ENCODE results near the gene SPRN.

DNA sequence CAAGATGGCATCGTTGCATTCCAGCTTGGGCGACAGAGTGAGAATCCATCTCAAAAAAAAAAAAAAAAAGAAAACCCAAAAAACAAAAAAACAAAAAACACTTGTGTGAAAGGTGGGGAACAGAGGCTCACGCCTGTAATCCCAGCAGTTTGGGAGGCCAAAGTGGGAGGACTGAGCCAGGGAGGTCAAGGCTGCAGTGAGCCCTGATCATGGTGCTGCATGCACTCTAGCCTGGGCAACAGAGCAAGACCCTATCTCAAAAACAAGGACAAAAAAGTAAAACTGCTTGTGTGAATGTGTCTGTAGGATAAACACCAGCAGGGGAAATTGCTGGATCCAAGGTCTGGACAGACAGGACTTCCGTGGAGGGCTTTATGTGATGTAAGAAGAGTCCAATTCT, 40.9 kb downstream of the SPRN start:
- TF ChIP-seq EZH2 (IDR thresholded peaks at IDR 0.05; ENCODE audit: borderline replicate concordance, low read length), result no peak
- TF ChIP-seq, protein P1, sequence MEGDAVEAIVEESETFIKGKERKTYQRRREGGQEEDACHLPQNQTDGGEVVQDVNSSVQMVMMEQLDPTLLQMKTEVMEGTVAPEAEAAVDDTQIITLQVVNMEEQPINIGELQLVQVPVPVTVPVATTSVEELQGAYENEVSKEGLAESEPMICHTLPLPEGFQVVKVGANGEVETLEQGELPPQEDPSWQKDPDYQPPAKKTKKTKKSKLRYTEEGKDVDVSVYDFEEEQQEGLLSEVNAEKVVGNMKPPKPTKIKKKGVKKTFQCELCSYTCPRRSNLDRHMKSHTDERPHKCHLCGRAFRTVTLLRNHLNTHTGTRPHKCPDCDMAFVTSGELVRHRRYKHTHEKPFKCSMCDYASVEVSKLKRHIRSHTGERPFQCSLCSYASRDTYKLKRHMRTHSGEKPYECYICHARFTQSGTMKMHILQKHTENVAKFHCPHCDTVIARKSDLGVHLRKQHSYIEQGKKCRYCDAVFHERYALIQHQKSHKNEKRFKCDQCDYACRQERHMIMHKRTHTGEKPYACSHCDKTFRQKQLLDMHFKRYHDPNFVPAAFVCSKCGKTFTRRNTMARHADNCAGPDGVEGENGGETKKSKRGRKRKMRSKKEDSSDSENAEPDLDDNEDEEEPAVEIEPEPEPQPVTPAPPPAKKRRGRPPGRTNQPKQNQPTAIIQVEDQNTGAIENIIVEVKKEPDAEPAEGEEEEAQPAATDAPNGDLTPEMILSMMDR (conservative IDR thresholded peaks at IDR 0.05 in 1 of 2, IDR thresholded peaks at IDR 0.05 in 1 of 2; ENCODE audit: extremely low read depth in 1 of 2, insufficient read depth in 1 of 2, low read depth in 1 of 2, low read length in 2 of 2), result no peak
